Activated CD4-positive, alpha-beta T cell treated with anti-CD3 and anti-CD28 coated beads, Interleukin-2, amount 50 U/mL, for 48 hours (primary cell): ENCODE results near the gene TBL2.
A peak's percentile ranks its signal among the peaks of the same experiment; 100 is the strongest.
"Not testable (repeated sequence)": the region's sequence is repeated elsewhere in the genome, so short reads cannot be mapped to it uniquely, and the experiment has no call there.

Source experiments
- DNase-seq, 2 experiments: peaks; one replicate each; pipeline ENCODE4 v3.0.0-alpha.2; 2020

Gene TBL2

GRCh38 chr7:73532224-73532623 is 46.2 kb downstream of the TBL2 start:
- DNase-seq, result no peak

GRCh38 chr7:73530800-73531199 is 47.6 kb downstream of the TBL2 start:
- no peak for DNase-seq

- no peak for DNase-seq
Measured at GRCh38 chr7:73526896-73527821, 51.2 kb downstream of the TBL2 start.

DNA sequence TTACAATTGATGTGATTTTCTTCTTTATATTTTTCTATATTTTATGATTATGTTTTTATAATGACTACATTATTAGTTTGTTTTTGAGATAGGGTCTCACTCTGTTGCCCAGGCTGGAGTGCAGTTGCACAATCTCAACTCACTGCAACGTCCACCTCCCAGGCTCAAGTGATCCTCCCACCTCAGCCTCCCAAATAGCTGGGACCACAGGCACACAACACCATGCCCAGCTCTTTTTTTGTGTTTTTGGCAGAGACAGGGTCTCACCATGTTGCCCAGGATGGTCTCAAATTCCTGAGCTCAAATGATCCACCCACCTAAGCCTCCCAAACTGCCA is 52.3 kb downstream of the TBL2 start:
- DNase-seq, result not testable (repeated sequence)

GRCh38 chr7:73522105-73522872 is 56.1 kb downstream of the TBL2 start, which contains the start of gene BAZ1B:
BAZ1B (minus strand) TSS chr7:73522293; CDS start chr7:73521933, 360 bp downstream.
- peak; percentile 97 for DNase-seq

DNA sequence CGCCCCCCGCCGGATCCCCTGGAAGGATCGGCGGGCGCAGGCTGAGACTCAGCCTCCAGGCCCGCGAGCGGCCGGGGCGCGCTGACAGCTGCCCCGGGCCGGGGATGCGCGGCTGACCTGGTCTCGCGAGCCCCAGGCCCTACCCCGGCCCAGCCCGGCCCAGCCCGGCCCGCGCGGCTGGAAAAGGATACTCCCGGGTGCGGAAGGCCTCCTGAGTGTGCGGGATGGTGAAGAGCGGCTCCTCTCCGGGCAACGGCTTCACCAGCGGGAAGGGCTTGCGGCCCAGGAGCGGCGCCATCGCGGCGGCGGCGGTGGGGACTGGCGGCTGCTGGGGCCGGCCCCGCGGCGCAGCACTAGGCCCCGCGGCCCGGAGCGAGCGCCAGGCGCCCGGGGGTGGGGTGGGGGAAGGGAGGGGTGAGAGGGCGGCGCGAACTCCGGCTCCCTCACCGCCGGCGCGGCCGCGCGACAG is 56.7 kb downstream of the TBL2 start:
- peak; percentile 72 to 73 for DNase-seq

DNA sequence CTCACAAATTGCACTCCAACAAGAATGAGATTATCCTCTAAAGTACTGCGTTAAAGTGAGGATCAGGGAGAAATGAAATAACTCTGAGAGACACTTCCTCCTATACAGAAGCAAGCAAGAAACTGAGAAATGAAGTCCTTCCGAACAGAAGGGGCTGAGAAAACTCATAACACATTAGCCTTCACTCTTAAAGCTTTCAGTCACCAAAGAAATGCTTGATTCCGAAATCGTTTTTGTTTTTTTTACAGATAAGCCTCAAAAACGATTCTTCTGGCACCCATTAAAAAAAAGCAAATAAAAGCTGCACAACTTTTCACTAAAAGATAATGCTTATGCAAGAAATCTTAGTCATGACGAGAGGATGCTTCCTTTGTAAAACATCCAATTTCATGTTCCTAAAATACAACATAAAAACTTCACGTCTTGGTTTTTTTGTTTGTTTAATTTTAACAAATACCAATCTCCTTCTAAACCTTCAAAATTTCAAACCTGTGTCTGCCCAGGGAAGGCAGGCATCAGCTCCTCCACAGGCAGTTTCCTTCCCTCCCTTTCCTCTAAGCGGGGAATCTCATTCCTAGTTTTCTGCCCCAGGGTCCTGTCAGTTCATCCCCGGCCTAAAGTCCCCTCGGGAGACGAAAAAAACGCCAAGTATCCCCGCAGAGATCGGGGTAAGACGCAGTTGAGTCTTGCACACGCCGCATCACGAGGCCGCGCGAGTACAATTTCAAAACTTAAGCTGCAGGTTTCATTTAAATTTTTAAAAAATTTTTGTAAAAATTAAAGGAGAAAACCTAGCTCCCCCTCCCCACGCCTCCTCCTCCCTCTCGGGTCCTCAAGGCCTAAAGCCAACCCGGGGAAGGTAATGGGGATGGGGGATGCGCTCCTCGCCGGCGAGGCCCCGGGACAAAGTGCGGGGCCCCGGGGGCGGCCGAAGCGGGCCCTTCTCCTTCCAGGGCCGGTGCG is 57.4 kb downstream of the TBL2 start:
- peak; percentile 8 to 16 for DNase-seq

DNA sequence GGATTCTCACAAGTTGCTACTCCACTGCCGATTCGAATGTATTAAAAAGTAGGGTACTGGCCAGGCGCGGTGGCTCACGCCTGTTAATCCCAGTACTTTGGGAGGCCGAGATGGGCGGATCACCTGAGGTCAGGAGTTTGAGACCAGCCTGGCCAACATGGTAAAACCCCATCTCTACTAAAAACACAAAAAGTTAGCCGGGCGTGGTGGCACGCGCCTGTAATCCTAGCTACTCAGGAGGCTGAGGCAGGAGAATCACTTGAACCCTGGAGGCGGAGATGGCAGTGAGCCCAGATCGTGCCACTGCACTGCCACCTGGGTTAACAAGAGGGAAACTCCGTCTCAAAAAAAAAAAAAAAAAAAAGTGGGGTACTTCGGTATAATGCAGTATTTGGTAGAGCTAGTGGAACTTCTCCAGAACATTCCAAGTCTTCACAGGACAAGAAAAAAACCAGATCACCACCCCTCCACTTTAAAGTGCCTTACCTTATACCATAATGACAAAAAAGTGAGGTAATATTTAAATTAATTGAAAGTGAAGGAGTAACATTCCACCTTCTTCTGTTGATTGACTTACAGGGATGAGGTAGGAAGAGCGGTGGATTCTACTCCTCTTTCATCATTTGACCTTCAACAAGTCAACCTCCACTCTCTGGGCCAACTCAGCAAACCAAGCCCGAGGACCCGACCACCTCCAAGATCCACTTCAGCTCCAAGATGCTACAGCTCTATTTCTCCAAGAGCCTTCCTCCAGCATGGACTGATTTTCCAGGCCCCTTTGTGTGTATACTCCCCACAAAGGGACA is 58.3 kb downstream of the TBL2 start:
- DNase-seq, result peak; percentile 36 to 39

DNA sequence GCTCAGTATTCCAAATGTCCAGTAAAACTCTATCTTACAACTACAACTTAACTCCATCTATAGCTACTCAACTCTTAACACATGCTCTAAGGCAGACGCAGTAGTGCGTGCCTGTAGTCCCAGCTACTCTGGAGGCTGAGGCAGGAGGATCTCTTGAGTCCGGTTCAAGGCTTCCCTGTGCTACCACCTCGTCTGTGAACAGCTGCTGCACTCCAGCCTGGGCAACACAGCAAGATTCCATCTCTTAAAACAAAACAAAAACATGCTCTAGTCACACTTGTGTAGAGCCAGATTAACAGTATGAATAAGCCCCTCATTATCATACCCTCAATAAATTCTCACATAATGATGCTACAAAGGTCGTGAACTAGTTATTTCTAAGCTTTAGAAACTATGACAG is 59.9 kb downstream of the TBL2 start:
- no peak for DNase-seq
